Keratinocyte (primary cell): ENCODE data around the gene CEP63. TPM values are rescaled to one million over a fixed set of nuclear protein-coding genes. Genes with fewer than 3 reads are reported as not detected.

ENCODE experiments used
- DNase-seq: peaks from one replicate; pipeline ENCODE4 v3.0.0-alpha.2; 2011; ENCODE audit warnings: low read depth, missing footprints, low spot score
- FAIRE-seq: peaks from 2 replicates; lab custom pipeline; 2011; peaks lifted over from hg19 to GRCh38; lab: Jason Lieb, UNC
- H2AFZ ChIP-seq: 2 replicates; pipeline ENCODE4 v1.6.0; 2012; ENCODE audit warnings: low read length, control low read depth, inconsistent platforms; ENCODE audit not compliant: control insufficient read depth
- H3K27ac ChIP-seq: 2 replicates; pipeline ENCODE4 v1.5.1; 2011; ENCODE audit warnings: low read length; ENCODE audit not compliant: control insufficient read depth, insufficient read depth
- H3K27me3 ChIP-seq: 3 replicates; pipeline ENCODE4 v1.6.0; 2011; ENCODE audit warnings: low read length; ENCODE audit not compliant: control insufficient read depth, insufficient read depth; ENCODE audit errors: extremely low read depth
- H3K36me3 ChIP-seq, 2 experiments: 2 replicates in 1 of 2; 3 replicates in 1 of 2; pipeline ENCODE4 v1.5.1; 2011; ENCODE audit warnings: low read length in 2 of 2, mild to moderate bottlenecking in 1 of 2; ENCODE audit not compliant: control insufficient read depth in 2 of 2, insufficient read depth in 2 of 2; ENCODE audit errors: extremely low read depth in 1 of 2
- H3K4me1 ChIP-seq: 3 replicates; pipeline ENCODE4 v1.5.1; 2011; ENCODE audit warnings: low read length; ENCODE audit not compliant: control insufficient read depth, insufficient read depth; ENCODE audit errors: extremely low read depth
- H3K4me2 ChIP-seq: 3 replicates; pipeline ENCODE4 v1.6.0; 2011; ENCODE audit warnings: low read depth, low read length; ENCODE audit not compliant: control insufficient read depth, insufficient read depth; ENCODE audit errors: extremely low read depth
- H3K4me3 ChIP-seq, 3 experiments: fragments of 200-600 bp in 1 of 3; sonication (generic) in 1 of 3; 2 replicates in 2 of 3; 3 replicates in 1 of 3; pipeline ENCODE4 v1.5.1; 2011 to 2016; ENCODE audit warnings: low read length in 3 of 3, mild to moderate bottlenecking in 3 of 3, control low read depth in 2 of 3, inconsistent platforms in 1 of 3, low read depth in 1 of 3, mixed read lengths in 1 of 3, mixed run types in 1 of 3, moderate library complexity in 1 of 3; ENCODE audit not compliant: control insufficient read depth in 2 of 3, insufficient read depth in 2 of 3; ENCODE audit errors: extremely low read depth in 1 of 3
- H3K79me2 ChIP-seq: 2 replicates; pipeline ENCODE4 v1.6.0; 2012; ENCODE audit warnings: low read length; ENCODE audit not compliant: control insufficient read depth, insufficient read depth
- H3K9ac ChIP-seq: 3 replicates; pipeline ENCODE4 v1.6.0; 2011; ENCODE audit warnings: low read length; ENCODE audit not compliant: control insufficient read depth, insufficient read depth; ENCODE audit errors: extremely low read depth
- H3K9me1 ChIP-seq: 3 replicates; pipeline ENCODE4 v1.6.0; 2011; ENCODE audit warnings: low read length; ENCODE audit not compliant: control insufficient read depth, insufficient read depth; ENCODE audit errors: extremely low read depth
- H3K9me3 ChIP-seq: 2 replicates; pipeline ENCODE4 v1.5.1; 2012; ENCODE audit warnings: low read depth, low read length; ENCODE audit not compliant: control insufficient read depth
- H4K20me1 ChIP-seq: 3 replicates; pipeline ENCODE4 v1.6.0; 2011; ENCODE audit warnings: low read length; ENCODE audit not compliant: control insufficient read depth, insufficient read depth; ENCODE audit errors: extremely low read depth
- EZH2 ChIP-seq: IDR thresholded peaks from one replicate; pipeline ENCODE4 v1.6.1; 2012; ENCODE audit warnings: inconsistent platforms, mild to moderate bottlenecking, low read length, moderate library complexity
- dilution Hi-C: fragments of 300-500 bp; cut with MboI; formaldehyde crosslinking; loops from one replicate; pipeline ENCODE4 v1.7.0; 2020; ENCODE audit warnings: low sequenced_read_pairs; ENCODE audit not compliant: extremely low pct_ligation_motif_present
- polyA plus RNA-seq, 5 experiments: library from polyadenylated mRNA; depleted of rRNA in 3 of 5; stranded (reverse) in 3 of 5; stranded (forward) in 1 of 5; unstranded in 1 of 5; fragments of >200 nt; gene quantifications; 1 replicate in 1 of 5; 2 replicates in 3 of 5; 3 replicates in 1 of 5; pipeline versions ENCODE4 v1.2.1 to v1.2.3, GENCODE V29; 2011 to 2012; ENCODE audit warnings: missing spikeins in 2 of 5, low read depth in 1 of 5, low replicate concordance in 1 of 5
- TF ChIP-seq, protein P1 (sequence below), 3 experiments: IDR thresholded peaks in 1 of 3; conservative IDR thresholded peaks in 1 of 3; optimal IDR thresholded peaks in 1 of 3; 2 replicates in 2 of 3; 3 replicates in 1 of 3; pipeline versions ENCODE3 to v1.5.1; 2011; ENCODE audit warnings: low read length in 3 of 3, mild to moderate bottlenecking in 3 of 3, moderate library complexity in 2 of 3, control low read depth in 1 of 3, inconsistent platforms in 1 of 3; ENCODE audit not compliant: insufficient read depth in 2 of 3; ENCODE audit errors: extremely low read depth in 1 of 3

The CEP63 gene
- polyA plus RNA-seq, 1 donor (not counting 4 experiments of a cell fraction or from before 2014, with no cell fraction given), result 10.1 TPM

DNA sequence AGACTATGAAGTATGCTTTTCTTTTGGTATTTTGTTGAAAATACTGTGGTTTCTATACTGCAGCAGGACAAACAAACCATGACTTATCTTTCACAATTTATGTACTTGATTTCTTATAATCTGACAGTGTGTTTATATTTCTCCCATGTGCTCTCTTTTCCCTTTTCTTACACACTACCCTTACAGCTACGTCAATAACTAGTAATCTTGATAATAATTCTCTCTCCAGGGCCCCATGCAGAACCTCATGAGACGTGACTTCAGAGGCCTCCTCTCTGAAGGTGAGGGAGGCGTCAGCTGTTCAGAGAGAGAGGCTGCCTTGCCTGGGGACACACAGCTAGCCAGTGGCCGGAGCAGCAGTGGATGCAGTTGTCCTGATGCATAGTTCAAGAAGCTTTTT lies 129.1 kb downstream of the CEP63 start:
- Histone ChIP-seq H3K4me1 (no peaks in the 10 kb centered on the region), H2AFZ (no peak overlapping the region), H3K9ac (no peak overlapping the region), H3K9me3 (no peaks in the 10 kb centered on the region), H3K4me2 (no peak overlapping the region), H3K27ac (no peak overlapping the region), H3K36me3 (no peaks in the 10 kb centered on the region), H4K20me1 (no peaks in the 10 kb centered on the region), H3K9me1 (no peaks in the 10 kb centered on the region), H3K27me3 (peaks cover 3% of the 10 kb centered on the region), H3K4me3 (no peak overlapping the region), H3K79me2 (no peaks in the 10 kb centered on the region)
- dilution Hi-C loops, result no loop called here
- FAIRE-seq, result no peak
- DNase-seq, result no peak
- TF ChIP-seq EZH2, result no peak
- TF ChIP-seq, protein P1, sequence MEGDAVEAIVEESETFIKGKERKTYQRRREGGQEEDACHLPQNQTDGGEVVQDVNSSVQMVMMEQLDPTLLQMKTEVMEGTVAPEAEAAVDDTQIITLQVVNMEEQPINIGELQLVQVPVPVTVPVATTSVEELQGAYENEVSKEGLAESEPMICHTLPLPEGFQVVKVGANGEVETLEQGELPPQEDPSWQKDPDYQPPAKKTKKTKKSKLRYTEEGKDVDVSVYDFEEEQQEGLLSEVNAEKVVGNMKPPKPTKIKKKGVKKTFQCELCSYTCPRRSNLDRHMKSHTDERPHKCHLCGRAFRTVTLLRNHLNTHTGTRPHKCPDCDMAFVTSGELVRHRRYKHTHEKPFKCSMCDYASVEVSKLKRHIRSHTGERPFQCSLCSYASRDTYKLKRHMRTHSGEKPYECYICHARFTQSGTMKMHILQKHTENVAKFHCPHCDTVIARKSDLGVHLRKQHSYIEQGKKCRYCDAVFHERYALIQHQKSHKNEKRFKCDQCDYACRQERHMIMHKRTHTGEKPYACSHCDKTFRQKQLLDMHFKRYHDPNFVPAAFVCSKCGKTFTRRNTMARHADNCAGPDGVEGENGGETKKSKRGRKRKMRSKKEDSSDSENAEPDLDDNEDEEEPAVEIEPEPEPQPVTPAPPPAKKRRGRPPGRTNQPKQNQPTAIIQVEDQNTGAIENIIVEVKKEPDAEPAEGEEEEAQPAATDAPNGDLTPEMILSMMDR (optimal IDR thresholded peaks at IDR 0.05 in 1 of 3, IDR thresholded peaks at IDR 0.05 in 1 of 3, conservative IDR thresholded peaks at IDR 0.05 in 1 of 3; ENCODE audit: extremely low read depth in 1 of 3, insufficient read depth in 2 of 3, low read length in 3 of 3), result no peak

DNA sequence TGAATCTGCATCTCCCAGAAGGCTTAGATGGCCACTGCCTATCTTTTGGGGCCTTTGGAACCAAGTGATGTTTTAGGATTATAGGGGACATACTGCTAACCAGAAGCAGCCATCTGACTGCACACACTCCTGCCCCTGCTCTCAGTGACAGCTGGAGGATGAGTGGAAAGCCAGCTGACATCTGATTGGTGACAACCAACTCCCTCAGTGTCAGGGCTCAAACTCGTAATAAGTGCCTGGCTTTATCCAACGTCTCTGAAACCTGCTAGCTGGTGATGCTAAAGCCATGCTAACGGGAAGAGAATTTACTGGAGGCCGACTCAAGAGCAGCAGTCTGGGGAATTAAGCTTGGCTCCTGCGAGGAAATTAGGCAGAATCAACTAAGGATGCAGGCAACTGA lies 129.9 kb downstream of the CEP63 start:
- H3K27me3 ChIP-seq, result peaks cover 7% of the 10 kb centered on the region
- H3K4me1 ChIP-seq, result no peaks in the 10 kb centered on the region
- dilution Hi-C loops, result no loop called here
- H3K9me1 ChIP-seq, result no peaks in the 10 kb centered on the region
- H2AFZ ChIP-seq, result no peak overlapping the region
- FAIRE-seq (no peak), DNase-seq (no peak)
- no peaks in the 10 kb centered on the region for H3K79me2 ChIP-seq
- H3K4me3 ChIP-seq, result no peak overlapping the region
- no peak overlapping the region for H3K9ac ChIP-seq
- no peaks in the 10 kb centered on the region for H3K36me3 ChIP-seq
- H3K4me2 ChIP-seq, result no peak overlapping the region
- H4K20me1 ChIP-seq, result no peaks in the 10 kb centered on the region
- no peak for TF ChIP-seq EZH2
- TF ChIP-seq, protein P1 (optimal IDR thresholded peaks at IDR 0.05 in 1 of 3, IDR thresholded peaks at IDR 0.05 in 1 of 3, conservative IDR thresholded peaks at IDR 0.05 in 1 of 3; ENCODE audit: extremely low read depth in 1 of 3, insufficient read depth in 2 of 3, low read length in 3 of 3), result no peak
- no peak overlapping the region for H3K27ac ChIP-seq
- H3K9me3 ChIP-seq, result no peaks in the 10 kb centered on the region
